Measurements from ENCODE around the gene IRAK1BP1. TPM values are rescaled to one million over a fixed set of nuclear protein-coding genes. Genes with fewer than 3 reads are reported as not detected.

The IRAK1BP1 gene
- total and polyA plus RNA-seq, 9 of the 15 experiments (the other 6 are each of a cell fraction or from before 2014, with no cell fraction given): 1.8 to 3.7 (median 2.1) TPM

GRCh38 chr6:78829407-78829806 lies 37.9 kb upstream of the IRAK1BP1 start:
- H3K4me2 ChIP-seq (ENCODE audit: insufficient read depth, low read length): no peak overlapping the region; the same call in 1 of the 2 replicates
- no peaks in the 10 kb centered on the region for H4K20me1 ChIP-seq (replicated peaks; ENCODE audit: control insufficient read depth, insufficient read depth, low read length)
- intact Hi-C loops (cut with micrococcal nuclease): no loop called here
- FAIRE-seq: no peak
- no peak for TF ChIP-seq POLR2A (conservative IDR thresholded peaks at IDR 0.05)
- no peak for TF ChIP-seq PHB (CRISPR knock-in tag; IDR thresholded peaks at IDR 0.05)
- TF ChIP-seq SMAD1 (IDR thresholded peaks at IDR 0.05; ENCODE audit: low read depth, low read length, partially characterized antibody): no peak
- TF ChIP-seq MYC (IDR thresholded peaks at IDR 0.05; ENCODE audit: low read depth, low read length): no peak
- no peak for TF ChIP-seq MYC (CRISPR knock-in tag; IDR thresholded peaks at IDR 0.05; ENCODE audit: borderline replicate concordance, low read depth)
- TF ChIP-seq KLF10 (CRISPR knock-in tag; IDR thresholded peaks at IDR 0.05): no peak
- no peak for TF ChIP-seq ZFP1 (CRISPR knock-in tag; IDR thresholded peaks at IDR 0.05)
- no peak for TF ChIP-seq CBFA2T2 (conservative IDR thresholded peaks at IDR 0.05)
- TF ChIP-seq MLX (CRISPR knock-in tag; conservative IDR thresholded peaks at IDR 0.05): no peak
- no peak for TF ChIP-seq MCM5 (IDR thresholded peaks at IDR 0.05; ENCODE audit: low read depth)
- TF ChIP-seq ZBTB26 (CRISPR knock-in tag; IDR thresholded peaks at IDR 0.05): no peak
- no peak for TF ChIP-seq PRMT5 (CRISPR knock-in tag; IDR thresholded peaks at IDR 0.05)
- TF ChIP-seq SMARCA4 (IDR thresholded peaks at IDR 0.05): no peak
- no peak for TF ChIP-seq ZBTB17 (CRISPR knock-in tag; IDR thresholded peaks at IDR 0.05)
- TF ChIP-seq PCBP1 (IDR thresholded peaks at IDR 0.05; ENCODE audit: low read depth, low read length, poor library complexity, severe bottlenecking): no peak
- ChIA-PET POLR2A (interaction anchor here (0.7 kb wide), 1 partner anchor 11 kb away, joined by 3 read pairs; no protein-coding TSS in a partner anchor), CTCF (ENCODE audit: low intra/inter-chr PET ratio) (no interaction called here)
- WGBS (ENCODE audit: insufficient coverage, low coverage, missing lambda C conversion rate): 0% methylated on average over 3 of the region's 3 CpGs
- ATAC-seq: no peak
- H3K9me3 ChIP-seq (replicated peaks; ENCODE audit: control insufficient read depth, insufficient read depth, low read depth, low read length): no peaks in the 10 kb centered on the region
- no peaks in the 10 kb centered on the region for H3K9me1 ChIP-seq (ENCODE audit: control insufficient read depth, insufficient read depth, low read length)
- in situ Hi-C loops (cut with MboI): no loop called here
- no peak for DNase-seq (ENCODE audit: extremely low read depth in 1 of 4, low spot score in 3 of 4)
- no peak overlapping the region for H3K9ac ChIP-seq (ENCODE audit: insufficient read depth in 1 of 2, low read depth in 2 of 2, low read length in 2 of 2)
- no peak overlapping the region for H2AFZ ChIP-seq (ENCODE audit: low read depth, low read length)
- H3K4me1 ChIP-seq (replicated peaks in 1 of 2; ENCODE audit: control insufficient read depth in 2 of 2, insufficient read depth in 2 of 2, low read length in 2 of 2): no peaks in the 10 kb centered on the region
- H3K27me3 ChIP-seq (ENCODE audit: control insufficient read depth in 2 of 2, insufficient read depth in 2 of 2, low read length in 2 of 2): no peaks in the 10 kb centered on the region
- no TSS peak for BruUV-seq (replicated peaks)
- H3K4me3 ChIP-seq: no peak overlapping the region
- H3K27ac ChIP-seq (ENCODE audit: extremely low read depth, low read depth, low read length): no peak overlapping the region
- H3K36me3 ChIP-seq (ENCODE audit: control insufficient read depth, insufficient read depth, low read length): no peaks in the 10 kb centered on the region
- no peaks in the 10 kb centered on the region for H3K79me2 ChIP-seq (ENCODE audit: control insufficient read depth, insufficient read depth, low read length)

All from K562 (cell line).